ENCODE results near the gene NME3.
A peak's percentile ranks its signal among the peaks of the same experiment; 100 is the strongest.

The NME3 gene

GRCh38 chr16:1793578-1794220 is 22.4 kb upstream of the NME3 start, which contains the start of gene IGFALS:
Gene IGFALS, minus strand, starts transcription at chr16:1793705. Its CDS starts 53 bp downstream, at chr16:1793652.
- no peak for DNase-seq (ENCODE audit: low read depth, low spot score)

DNA sequence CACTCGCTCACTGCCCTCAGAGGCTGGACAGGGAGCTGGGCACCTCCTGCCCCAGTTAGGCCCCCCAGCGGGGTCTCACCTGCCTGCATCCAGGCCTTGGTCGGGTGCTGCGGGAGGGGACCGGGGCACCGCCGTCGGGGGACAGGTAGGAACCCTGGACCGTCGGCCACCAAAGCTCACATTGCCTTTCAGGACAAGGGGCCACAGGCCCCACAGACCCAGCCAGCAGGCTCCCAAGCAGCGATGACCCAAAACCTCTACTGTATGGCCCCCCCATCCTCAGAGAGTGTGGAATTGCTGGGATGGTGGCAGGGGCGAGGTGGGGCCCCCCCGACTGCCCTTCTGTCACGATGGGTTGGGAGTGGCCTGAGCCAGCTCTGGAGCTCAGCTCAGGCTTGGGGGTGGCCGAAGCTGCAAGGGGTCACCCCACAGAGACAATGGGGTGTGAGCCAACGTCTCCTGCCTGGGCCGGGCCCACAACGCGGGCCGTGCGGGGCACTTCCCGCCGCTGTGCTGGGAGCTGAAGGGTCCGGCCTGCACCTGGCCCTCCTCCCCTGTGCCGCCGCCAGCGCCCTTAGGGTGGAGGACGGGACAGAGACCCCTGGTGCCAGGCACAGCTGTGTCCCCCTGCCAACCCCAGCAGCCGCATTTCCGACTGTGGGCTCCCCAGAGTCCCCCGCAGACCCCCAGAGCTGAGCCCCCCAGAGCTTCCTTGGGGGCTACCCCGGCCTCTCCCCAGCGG is 21.7 kb upstream of the NME3 start:
- no peak for DNase-seq (ENCODE audit: low read depth, low spot score)

GRCh38 chr16:1791943-1792812 is 20.8 kb upstream of the NME3 start:
- DNase-seq (ENCODE audit: low read depth, low spot score) = no peak

DNA sequence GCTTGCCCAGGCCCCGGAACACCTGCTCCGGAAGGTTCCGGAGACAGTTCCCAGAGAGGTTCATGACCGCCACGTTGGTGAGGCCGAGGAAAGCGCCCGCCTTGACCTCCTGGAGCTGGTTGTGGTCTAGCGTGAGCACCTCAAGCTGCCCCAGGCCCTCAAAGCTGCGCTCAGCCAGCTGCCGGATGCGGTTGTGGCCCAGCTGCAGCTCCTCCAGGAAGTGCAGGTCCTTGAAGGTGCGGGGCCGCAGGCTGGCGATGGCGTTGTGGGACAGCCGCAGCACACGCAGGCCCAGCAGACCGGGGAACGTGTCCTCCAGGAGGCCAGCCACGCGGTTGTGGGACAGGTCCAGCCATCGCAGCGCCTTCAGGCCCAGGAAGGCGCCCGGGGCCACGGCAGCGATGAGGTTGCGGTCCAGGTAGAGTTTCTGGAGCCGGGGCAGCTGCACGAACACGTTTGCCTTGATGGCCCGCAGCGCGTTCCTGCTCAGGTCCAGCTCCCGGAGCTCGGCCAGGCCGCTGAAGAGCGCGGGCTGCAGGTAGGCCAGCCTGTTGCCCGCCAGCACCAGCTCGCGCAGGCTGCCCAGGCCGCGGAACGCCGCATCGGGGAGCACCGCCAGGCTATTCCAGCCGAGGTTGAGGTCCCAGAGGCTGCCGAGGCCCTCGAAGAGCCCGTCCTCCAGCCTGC is 20.1 kb upstream of the NME3 start:
- no peak for DNase-seq (ENCODE audit: low read depth, low spot score)

DNA sequence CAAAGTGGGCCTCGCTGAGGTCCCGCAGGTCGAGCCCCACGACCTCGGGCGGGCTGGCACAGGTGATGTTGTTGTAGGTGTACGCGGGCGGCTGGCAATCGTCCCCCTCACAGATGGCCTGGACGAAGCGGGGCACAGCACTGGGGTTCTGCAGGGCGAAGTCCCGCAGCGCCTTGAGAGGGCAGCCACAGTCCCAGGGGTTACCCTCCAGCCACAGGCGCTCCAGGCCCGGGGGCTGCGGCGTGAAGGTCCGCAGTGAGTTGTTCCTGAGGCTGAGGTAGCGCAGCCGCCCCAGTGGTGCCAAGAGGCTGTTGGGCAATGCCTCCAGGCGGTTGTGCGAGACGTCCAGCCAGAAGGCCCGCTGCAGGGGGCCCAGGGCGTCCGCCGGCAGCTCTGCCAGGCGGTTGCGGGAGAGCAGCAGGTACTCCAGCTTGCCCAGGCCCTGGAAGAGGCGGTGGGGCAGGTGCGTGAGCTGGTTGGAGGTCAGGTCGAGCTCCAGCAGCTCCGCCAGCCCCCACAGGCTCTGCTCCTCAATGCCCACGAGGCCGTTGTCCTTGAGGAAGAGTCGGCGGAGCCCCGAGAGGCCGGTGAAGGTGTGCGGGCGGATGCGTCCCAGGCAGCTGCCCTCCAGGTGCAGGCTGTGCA is 19.4 kb upstream of the NME3 start:
- DNase-seq (ENCODE audit: low read depth, low spot score) = no peak

DNA sequence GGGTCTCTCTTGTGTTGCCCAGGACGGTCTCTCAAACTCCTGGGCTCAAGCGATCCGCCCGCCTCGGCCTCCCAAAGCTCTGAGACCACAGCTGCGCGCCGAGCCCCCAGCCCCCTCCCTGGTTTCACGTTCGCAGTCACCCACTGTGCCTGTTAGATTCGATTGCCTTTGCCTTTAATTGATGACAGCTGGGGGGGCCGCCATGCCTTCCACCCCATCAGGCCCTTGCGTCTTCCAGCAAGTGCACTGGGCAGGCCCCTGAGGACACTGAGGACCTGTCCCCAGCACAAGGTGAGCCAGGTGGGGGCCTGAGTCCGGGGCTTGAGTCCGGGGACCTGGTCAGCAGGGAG is 18.9 kb upstream of the NME3 start:
- no peak for DNase-seq (ENCODE audit: low read depth, low spot score)

DNA sequence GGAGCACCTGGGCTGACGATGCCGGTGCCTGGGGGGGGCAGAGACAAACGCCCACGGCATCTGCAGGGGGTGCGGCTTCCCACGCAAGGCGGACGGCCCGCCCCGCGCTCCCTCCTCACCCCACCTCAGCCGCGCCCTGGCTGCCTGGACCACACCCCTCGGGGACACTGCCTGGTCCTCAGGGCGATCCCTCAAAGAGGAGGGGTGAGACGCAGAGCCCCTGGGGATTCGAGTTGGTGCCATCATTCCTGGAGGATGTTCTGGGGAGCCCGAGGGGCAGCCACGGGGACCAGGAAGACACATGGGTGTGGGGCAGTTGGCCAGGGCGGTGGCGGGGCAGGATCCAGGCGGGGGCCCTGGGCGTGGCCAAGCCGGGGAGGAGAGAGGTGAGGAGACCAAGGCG is 18.3 kb upstream of the NME3 start:
- DNase-seq (ENCODE audit: low read depth, low spot score) = no peak

GRCh38 chr16:1788708-1789100 is 17.4 kb upstream of the NME3 start:
- DNase-seq (ENCODE audit: low read depth, low spot score) = no peak

DNA sequence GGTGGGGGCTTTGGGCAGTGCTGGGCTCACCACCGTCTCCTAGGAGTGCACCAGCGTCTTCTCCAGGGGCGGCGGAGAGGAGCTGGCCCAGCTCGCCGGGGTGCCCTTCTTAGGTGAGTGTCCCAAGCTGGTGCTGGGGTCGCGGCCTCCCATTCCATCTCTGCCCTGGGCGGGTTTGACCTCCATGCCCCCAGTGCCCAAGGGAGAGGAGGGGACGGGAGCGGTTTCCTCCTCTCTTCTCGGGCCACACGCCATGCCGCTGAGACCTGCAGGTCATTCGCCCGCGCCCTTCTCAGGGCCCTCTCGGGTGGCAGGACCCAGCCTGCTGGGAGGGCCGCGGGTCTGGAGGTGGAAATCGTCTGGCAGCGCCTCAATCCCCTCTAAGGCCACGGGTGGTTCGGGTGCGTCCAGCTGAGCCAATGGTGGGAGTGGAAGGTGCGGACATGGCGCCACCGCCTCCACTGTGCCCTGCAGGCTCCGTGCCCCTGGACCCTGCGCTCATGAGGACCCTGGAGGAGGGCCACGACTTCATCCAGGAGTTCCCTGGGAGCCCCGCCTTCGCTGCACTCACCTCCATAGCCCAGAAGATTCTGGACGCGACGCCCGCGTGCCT is 16.9 kb upstream of the NME3 start:
- DNase-seq (ENCODE audit: low read depth, low spot score) = no peak

DNA sequence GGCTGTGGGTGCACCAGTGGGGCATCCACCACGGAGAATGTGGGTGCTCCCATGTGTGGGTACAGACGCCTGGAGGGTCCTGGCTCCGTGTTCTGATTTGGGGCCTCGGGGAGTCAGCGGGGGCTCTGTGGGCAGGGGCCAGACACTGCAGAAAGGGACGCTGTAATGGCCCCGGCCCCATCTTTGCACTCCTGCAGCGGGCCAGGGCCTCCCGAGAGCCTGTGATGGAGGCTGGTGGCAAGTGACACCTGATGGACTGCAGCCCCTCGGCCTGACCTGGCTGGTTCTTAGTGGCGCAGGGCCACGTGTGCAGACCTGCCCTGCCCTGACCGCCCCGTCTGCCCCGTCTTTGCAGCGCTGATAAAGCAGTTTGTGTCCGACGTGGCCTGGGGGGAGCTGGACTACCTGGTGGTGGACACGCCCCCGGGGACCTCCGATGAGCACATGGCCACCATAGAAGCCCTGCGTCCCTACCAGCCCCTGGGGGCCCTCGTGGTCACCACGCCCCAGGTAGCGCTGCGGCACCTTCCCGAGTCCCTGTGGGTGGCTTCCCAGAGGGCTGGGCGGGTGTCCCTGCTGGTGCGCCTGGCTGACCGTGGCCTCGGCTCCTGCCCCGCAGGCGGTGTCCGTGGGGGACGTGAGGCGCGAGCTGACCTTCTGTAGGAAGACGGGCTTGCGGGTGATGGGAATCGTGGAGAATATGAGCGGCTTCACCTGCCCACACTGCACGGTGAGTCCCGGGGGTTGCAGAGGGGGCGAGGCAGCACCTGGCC is 16.2 kb upstream of the NME3 start:
- no peak for DNase-seq (ENCODE audit: low read depth, low spot score)

DNA sequence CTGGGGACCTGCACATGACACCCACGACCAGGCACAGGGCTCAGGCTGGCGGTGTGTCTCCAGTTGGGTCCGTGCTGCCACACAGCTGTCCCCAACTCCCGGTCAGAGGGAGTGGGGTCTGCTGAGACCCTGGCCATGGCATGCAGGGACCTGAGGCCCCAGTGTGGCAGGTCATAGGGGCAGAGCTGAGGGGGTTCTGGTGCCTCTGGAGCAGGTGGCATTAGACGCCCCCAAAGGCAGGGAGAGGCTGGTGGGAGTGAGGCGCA is 15.6 kb upstream of the NME3 start:
- DNase-seq (ENCODE audit: low read depth, low spot score) = no peak

DNA sequence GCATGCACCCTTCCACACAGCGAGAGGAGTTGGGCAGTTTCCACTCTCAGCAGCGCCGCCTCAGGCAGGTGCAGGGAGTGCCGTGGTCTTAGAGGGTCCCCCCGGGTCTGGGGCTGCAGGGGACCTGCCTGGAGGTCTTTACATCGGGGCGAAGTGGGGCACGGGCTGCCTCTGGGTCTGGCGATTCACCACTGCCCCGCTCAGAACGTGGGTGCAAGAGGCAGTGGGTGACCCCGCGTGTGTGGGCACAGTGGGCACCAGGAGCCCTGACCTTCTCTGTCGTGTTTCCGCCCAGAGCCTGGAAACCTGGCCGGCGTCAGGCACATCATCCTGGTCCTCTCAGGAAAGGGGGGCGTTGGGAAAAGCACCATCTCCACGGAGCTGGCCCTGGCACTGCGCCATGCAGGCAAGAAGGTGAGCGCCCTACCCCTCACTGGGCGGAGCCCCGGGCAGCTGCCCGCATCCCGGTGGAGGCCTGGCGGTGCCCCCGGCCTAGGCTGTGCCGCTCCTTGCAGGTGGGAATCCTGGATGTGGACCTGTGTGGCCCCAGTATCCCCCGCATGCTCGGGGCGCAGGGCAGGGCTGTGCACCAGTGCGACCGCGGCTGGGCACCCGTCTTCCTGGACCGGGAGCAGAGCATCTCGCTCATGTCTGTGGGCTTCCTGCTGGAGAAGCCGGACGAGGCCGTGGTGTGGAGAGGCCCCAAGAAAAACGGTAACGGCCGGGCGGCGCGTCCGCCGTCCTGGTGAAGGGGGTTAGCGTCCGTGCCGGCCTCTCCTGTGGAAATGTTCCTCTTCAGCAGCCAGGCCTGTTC is 15.1 kb upstream of the NME3 start:
- no peak for DNase-seq (ENCODE audit: low read depth, low spot score)

DNA sequence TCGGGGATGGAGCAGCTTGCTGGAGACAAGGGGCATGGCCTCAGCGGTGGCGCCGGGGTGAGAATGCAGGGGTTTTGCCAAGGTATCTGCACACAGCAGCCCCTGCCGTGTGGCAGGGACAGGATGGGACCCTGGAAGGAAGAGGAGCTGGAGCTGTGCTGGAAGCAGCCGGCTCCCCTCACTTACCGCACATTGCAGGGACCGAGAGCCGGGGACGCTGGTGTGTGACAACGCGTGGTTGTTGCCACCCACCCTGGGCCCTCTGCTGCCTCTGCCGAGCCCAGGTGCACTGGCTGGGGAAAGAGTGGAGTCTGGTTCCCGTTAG is 14.5 kb upstream of the NME3 start:
- DNase-seq (ENCODE audit: low read depth, low spot score) = no peak

DNA sequence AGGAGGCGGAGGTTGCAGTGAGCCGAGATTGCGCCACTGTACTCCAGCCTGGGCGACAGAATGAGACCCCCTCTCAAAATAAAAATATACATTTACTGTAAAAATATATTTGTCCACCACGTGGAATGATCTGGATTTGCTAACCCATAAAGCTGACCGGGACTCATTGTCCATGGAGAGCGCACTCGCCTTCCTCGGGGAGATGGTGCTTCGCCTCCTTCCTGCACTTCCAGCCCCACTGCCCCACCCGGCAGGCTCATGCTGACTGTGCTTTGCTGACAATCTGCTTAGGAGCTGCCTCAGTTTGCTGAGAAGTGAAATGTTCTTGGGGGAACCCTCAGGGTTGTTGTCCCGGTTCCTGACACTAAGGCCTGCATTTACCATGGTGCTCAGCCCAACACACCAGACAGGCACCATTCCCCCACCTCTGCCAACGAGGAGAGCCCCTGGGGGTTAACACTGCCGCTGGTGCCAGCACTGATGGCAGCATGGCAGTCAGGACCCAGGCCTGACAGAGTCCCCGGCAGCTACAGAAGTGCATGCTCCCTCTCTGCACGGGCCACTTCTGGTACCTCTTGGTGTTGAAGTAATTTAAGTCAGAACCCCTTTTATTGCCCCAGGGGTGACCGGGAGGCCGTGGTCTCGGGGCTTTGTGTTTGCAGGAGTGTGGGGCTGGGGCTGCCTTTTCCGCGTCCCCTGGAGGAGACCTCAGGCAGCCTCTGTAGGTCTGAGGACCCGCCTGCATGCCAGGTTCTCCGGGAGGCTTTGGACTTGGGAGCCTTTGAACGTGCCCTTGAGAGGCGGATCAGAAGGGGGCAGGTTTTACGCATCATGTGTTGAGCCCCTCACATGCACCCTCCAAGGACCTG is 13.9 kb upstream of the NME3 start:
- DNase-seq (ENCODE audit: low read depth, low spot score) = no peak

GRCh38 chr16:1782408-1783264 is 11.3 kb upstream of the NME3 start, which contains the start of the genes NUBP2 and SPSB3:
Gene NUBP2, plus strand, starts transcription at chr16:1782960. Its CDS starts 61 bp downstream, at chr16:1783021.
Gene SPSB3, minus strand, starts transcription at chr16:1782571. Its CDS starts 1,088 bp downstream, at chr16:1781483.
- DNase-seq (ENCODE audit: low read depth, low spot score) = peak; percentile 100

DNA sequence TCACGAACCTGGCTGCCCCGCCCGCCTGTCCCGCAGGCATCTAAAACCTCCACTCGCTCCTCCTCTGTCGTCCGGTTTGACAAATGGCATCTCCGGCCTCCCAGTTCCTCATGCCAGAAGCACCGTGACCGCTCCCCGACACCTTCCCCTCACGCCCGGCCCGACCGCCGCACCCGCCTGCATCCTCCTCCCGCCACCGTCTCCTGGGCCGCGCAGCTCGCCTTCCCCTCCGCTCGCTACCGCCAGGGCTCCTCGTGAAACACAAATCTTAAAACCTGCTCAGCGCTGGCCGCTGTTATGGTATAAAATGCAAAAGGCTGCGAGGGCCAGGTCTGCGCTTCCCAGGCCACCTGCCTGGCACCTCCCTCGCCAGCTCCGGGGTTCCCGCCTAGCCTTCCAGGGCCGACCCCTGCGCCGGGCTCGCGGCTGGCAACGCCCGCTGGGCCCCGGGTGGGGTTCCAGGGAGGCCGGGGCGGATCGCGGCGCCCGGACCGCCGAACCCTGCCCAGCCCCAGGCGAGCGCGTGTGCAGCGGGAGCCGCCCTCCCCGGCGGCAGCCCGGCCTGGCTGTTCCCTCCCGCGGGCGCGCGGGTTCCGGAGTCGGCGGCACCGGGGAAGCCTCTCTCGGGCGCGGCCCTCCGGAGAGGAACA is 10.5 kb upstream of the NME3 start:
- DNase-seq (ENCODE audit: low read depth, low spot score) = peak; percentile 53

DNA sequence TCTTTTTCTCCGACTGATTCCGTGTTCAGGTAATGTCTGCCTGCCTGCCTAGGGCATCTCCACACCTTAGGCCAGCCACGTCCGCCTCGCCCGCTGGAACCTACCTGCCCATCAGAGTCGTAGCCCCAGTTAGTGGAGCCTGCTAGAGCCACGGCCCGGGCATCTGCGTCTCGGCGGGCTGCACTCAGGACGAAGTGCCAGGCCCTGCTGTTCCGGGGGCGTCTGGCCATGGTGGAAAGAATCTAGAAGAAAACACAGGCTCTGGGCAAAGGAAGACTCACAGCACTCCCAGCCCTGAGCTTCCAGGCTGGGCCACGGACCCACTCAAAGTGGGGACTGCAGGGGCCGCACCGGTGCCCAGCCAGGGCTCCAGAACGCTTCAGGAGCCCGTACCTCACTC is 9.9 kb upstream of the NME3 start:
- DNase-seq (ENCODE audit: low read depth, low spot score) = no peak
